ENCODE results near the gene ADAM19. TPM values are rescaled to one million over a fixed set of nuclear protein-coding genes. Genes with fewer than 3 reads are reported as not detected.

ADAM19 gene
- total RNA-seq, 1 experiment from 2014 or later = 3.5 TPM

- intact Hi-C loops (cut with micrococcal nuclease; ENCODE audit: unreplicated experiment) = no loop called here
- no peaks in the 10 kb centered on the region; the same call in 1 of the 2 replicates for H3K36me3 ChIP-seq (ENCODE audit: control insufficient read depth, insufficient read depth, low read length)
- no peak overlapping the region for H3K4me3 ChIP-seq (ENCODE audit: low read depth in 2 of 2, low read length in 2 of 2)
- BruUV-seq (replicated peaks) = no TSS peak
- ChIA-PET CTCF (no interaction called here), POLR2A (no interaction called here)
- no peak overlapping the region for H3K27ac ChIP-seq (ENCODE audit: low read length)
- TF ChIP-seq REST (IDR thresholded peaks at IDR 0.05; ENCODE audit: insufficient read depth in 1 of 2, low read depth in 2 of 2, low read length in 1 of 2) = no peak
- no peak for TF ChIP-seq TCF7L2 (IDR thresholded peaks at IDR 0.05; ENCODE audit: low read depth, low read length)
- TF ChIP-seq SIN3A (IDR thresholded peaks at IDR 0.05; ENCODE audit: borderline replicate concordance, insufficient read depth, low read depth, low read length) = no peak
- no peak for TF ChIP-seq POLR2AphosphoS5 (IDR thresholded peaks at IDR 0.05; ENCODE audit: low read depth, low read length)
- TF ChIP-seq CTCF (IDR thresholded peaks at IDR 0.05) = no peak
- in situ Hi-C loops (cut with HindIII; ENCODE audit: low pct_unique_long_range_greater_than_20kb, low sequenced_read_pairs) = no loop called here
- H3K9me3 ChIP-seq (ENCODE audit: control insufficient read depth, insufficient read depth, low read depth, low read length) = no peaks in the 10 kb centered on the region
- DNase-seq (ENCODE audit: low read depth, low spot score) (no peak), ATAC-seq (no peak)
- H3K4me1 ChIP-seq (ENCODE audit: control insufficient read depth, insufficient read depth, low read length) = no peaks in the 10 kb centered on the region
- peaks cover 18% of the 10 kb centered on the region for H3K27me3 ChIP-seq (ENCODE audit: control insufficient read depth, insufficient read depth, low read length)
These were observed 111.7 kb downstream of the ADAM19 start for GRCh38 chr5:157463621-157464518.

GRCh38 chr5:157463081-157463480 is 112.5 kb downstream of the ADAM19 start:
- Histone ChIP-seq H3K27ac (ENCODE audit: low read length) (no peak overlapping the region), H3K4me3 (ENCODE audit: low read depth in 2 of 2, low read length in 2 of 2) (no peak overlapping the region), H3K36me3 (ENCODE audit: control insufficient read depth, insufficient read depth, low read length) (no peaks in the 10 kb centered on the region; the same call in 1 of the 2 replicates), H3K4me1 (ENCODE audit: control insufficient read depth, insufficient read depth, low read length) (no peaks in the 10 kb centered on the region), H3K27me3 (ENCODE audit: control insufficient read depth, insufficient read depth, low read length) (peaks cover 18% of the 10 kb centered on the region), H3K9me3 (ENCODE audit: control insufficient read depth, insufficient read depth, low read depth, low read length) (no peaks in the 10 kb centered on the region)
- BruUV-seq (replicated peaks) = no TSS peak
- no peak for ATAC-seq
- CTCF ChIA-PET = no interaction called here
- intact Hi-C loops (cut with micrococcal nuclease; ENCODE audit: unreplicated experiment) = no loop called here
- no peak for TF ChIP-seq CTCF (IDR thresholded peaks at IDR 0.05)
- TF ChIP-seq POLR2AphosphoS5 (IDR thresholded peaks at IDR 0.05; ENCODE audit: low read depth, low read length) = no peak
- TF ChIP-seq REST (IDR thresholded peaks at IDR 0.05; ENCODE audit: insufficient read depth in 1 of 2, low read depth in 2 of 2, low read length in 1 of 2) = no peak
- no peak for TF ChIP-seq TCF7L2 (IDR thresholded peaks at IDR 0.05; ENCODE audit: low read depth, low read length)
- TF ChIP-seq SIN3A (IDR thresholded peaks at IDR 0.05; ENCODE audit: borderline replicate concordance, insufficient read depth, low read depth, low read length) = no peak
- DNase-seq (ENCODE audit: low read depth, low spot score) = no peak
- POLR2A ChIA-PET = no interaction called here
- in situ Hi-C loops (cut with HindIII; ENCODE audit: low pct_unique_long_range_greater_than_20kb, low sequenced_read_pairs) = no loop called here

All from Panc1 (cell line).